HG03439 (cell line): ENCODE measurements around the gene RASGRP2.

Source experiments
- ATAC-seq: cut with Tn5 transposase; IDR thresholded peaks from one replicate; pipeline ENCODE4 v1.9.1; 2021; ENCODE audit warnings: mild to moderate bottlenecking, moderate library complexity; ENCODE audit not compliant: unreplicated experiment

Gene RASGRP2

DNA sequence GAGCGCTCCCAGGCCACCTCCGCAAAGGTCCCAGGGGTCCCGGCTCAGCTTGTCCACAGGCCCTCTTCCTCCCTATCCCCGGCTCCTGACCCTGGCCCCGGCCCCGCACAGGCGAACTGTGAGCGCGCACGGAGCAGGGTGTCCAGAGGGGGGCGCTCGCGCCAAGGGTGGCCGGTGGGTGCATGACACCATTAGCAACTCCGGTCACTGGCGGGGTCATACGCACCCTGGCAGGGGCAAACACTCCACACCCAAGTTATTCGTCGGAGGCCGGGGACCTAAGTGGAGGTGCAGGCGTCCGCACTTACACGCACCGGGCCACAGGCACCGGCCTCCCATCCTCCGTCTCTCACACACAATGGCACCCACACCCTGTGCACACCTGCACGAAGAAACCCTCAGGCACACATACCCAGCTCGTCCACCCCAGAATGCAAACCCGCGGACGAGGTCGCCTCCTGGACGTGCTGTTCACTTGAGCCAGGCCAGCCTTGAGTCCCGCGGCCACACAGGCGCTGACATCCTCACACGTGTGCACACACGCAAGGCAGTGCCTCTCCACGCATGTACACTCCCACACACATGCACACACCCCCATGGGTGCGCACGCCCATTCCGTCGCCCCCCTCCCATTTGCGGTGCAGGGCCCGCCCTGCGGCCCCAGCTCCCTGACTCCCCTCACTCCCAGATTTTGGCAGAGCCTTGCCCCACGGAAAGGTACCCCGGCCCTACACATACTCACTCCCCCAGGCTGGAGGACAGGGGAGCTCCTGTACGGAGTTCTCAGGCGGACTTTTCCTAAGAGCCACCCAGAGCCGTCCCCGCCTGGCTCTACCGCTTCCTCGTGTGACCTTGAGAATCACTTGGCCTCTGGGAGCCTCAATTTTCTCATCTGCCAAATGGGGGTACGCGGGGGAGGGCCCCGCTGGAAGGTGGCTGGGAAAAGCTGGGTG lies at the start of gene RASGRP2:
TSS of gene RASGRP2 (minus strand) at position 552 of the 953 bp plus-strand sequence. CDS start 1,276 bp downstream, outside the sequence.
- ATAC-seq, result no peak

DNA sequence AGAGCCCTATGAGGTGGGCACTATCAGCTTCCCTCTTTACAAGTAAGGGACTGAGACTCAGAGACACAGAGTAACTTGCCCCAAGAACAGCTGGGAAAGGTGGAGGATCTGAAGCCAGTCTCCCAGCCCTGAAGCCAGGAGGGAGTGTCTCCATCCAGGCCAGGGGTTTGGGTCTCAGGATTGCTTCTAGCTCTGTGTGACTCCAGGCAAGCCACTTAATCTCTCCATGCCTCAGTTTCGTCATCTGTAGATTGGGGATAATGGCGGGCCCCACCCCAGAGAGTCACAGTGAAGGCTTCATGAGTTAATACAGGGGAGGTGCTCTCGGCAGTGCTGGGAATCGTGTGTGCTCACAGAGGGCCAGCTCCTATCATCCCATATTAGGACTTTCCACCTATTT lies 48.5 kb upstream of the RASGRP2 start:
- ATAC-seq, result no peak

DNA sequence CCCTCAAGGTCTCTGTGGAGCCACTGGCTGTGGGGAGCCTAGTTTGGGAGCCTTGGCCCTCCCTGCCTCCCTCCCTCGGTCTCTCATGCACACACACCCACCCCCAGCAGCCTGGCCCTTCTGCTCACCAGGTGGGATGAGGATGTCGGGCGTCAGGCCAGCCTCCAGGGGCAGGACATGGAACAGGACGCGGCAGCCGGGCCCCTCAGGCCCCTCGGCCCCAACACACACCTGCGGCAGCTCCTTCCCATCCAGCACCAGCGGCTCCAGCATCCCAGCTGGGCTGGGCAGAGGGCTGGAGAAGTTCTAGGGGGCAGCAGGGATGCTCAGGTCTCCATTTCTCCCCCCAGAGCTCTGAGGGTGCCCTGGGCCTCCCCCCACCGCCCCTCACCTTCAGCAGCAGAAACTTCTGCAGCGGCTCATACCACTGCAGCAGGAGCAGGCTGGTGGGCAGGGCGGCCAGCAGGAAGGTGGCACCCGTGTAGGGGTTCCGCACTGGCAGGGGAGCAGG lies 47.9 kb upstream of the RASGRP2 start:
- ATAC-seq, result no peak

DNA sequence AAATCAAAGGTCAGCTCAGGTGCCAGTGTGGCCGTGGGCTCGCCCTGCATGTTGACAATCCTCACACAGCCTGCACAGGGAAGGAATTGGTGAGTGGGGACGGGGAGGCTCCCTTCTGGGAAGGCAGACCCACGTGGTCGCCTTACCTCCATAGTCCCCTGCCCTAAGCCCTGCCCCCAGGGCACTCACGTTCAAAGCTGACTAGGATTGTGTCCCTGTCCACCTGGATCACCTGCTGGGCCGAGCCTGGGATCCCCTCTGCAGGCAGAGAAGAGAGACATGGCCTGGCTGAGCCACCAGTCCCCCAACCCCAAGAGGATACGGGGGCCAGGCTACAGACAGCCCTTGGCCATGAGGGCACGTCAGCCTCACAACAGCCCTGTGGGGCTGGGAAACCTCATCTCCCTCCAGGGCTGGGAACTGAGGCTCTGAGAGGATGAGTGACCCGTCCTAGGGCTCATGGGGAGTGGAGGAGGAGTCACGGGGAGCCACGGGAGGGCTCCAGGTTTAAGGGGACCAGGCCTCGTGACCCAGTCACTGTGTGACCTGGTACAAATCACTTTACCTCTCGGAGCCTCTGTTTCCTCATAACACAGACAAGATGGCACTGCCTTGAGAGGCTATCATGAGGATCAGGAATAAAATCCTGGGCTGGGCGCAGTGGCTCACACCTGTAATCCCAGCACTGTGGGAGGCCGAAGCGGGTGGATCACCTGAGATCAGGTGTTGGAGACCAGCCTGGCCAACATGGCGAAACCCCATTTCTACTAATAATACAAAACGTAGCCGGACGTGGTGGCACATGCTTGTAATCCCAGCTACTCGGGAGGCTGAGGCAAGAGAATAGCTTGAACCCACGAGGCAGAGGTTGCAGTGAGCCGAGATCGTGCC lies 46.5 kb upstream of the RASGRP2 start:
- no peak for ATAC-seq

DNA sequence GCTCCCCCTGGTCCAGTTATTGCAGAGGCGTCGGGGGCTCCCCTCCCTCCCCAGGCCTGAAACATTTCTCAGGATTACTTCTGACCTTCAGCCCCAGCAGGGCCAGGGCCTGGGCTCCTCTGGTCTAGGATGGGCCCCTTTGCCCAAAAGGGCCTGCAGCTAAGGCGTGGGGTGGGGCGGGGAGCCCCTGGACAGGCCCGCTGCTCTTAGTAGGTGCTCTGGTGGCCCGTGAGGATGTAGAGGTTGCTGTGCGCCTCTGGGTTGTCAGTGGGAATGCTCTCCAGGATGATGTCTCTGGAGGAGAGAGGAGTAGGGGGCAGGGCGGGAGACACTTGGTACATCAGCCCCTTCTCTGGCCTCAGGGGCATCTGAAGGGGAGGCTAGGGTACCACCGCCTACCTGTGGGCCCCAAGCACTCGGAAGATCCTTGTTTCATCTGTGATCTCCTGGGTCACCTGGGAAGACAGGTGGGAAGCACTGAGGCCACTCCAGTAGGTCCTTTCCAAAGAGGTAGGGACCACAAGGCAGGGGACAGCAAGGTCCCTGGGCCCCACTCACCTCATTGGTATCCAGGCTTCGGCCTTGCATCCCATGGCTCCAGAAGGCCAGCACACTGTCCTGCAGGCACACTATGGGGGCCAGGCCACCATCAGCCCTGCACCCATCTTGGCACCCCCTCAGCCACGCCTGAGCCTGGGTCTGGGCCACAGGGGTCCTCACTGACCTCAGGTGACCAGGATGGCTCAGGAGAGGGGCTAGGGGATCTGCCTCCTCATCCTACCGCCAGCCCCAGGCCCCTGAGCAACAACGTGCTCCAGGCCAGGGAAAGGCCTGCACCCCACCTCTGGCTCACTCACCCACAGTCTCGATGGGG lies 45.6 kb upstream of the RASGRP2 start:
- ATAC-seq, result no peak

DNA sequence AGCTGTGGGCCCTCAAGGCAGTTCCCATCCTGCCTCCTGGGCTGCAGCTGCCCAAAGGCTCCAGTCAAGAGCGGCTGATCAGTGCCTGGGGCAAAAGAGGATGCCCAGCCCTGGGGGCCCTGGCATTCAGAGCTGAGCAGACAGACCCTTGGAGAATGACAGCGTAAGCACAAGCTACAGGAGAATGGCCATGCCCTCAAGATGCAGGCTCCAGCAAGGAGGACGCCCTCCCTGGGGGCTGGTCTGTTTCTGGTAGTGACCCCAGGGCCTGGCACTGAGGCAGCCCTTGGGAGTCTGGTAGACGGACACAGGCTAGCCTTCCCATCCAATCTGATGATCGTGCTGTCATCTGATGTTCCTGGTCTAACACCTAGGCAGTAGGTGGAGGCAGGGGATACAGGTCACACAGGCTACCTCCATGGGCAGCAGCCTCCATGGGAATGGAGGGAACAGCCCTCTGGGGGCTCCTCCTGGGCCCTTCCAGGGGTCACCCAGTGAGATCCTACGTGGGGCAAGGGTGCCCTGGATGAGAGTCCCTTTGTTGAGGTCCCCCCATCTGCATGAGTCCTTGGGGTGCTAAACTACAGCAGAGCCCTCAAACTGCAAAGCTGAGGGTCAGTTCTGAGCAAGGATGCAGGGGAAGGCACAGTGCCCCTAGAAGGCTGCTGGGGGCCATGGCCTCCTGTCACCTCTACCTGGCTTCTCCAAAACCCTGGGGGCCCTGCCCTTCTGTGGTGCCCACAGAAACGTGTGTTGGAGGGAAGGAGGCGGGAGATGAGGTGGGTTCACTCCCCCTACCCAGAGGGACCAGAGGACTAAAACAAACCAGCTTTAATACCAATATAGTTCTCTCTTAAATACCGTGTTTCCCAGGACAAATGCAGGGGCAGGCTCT lies 44.6 kb upstream of the RASGRP2 start:
- no peak for ATAC-seq

DNA sequence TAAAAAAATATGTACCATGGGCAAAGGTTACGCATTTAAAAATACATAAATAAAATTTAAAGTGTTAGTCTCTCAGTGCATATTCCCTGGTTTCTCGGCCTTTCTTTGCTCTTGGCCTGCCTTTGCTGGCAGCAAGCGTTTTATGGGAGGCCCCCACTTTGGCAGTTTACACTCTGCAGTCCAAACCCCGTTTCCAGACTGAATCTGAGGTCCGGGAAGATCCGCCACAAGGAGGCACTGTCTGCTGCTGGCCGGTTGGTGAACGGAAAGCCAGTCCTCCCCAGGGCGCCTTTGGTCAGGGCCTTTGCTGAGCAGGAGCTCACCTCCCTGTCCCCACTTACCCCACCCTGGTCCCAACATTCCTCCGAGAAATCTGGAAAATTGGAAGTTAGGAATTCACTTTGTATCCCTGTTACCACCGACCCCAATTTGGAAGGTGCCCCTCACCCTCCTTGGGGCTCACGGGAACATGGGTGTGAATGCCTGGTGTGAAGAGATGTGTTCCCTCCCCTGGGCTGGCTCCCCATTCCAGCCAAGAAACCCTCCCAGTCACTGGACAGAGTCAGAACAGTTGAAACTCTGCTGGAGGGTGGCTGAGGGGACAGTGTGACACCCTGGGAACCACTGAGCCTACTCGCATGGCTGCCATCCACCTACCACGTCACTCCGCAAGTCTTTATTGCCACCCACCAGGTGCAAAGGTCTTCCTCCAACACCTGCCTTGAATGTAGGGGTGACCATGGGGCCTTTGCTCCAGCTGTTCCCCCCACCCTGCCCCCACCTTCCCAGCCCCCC lies 43.8 kb upstream of the RASGRP2 start:
- no peak for ATAC-seq

DNA sequence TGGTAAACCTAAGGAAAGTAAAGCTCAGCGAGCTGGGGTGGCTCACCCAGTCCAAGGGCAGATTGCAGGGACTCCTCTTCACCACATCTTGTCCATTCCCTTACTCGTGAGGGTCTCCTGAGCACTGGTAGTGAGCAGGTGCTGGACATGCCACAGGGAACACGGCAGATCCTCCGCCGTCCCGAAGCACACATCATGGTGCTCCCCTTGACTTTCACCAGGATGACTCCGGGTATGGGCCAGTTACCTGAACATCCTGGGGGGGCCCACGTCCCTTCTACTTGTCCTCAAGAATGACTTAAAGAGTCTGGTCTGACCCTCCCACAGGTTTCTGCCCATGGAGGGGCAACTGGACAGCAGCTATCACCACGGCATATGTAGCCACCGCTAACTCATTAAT lies 42.4 kb upstream of the RASGRP2 start:
- no peak for ATAC-seq

DNA sequence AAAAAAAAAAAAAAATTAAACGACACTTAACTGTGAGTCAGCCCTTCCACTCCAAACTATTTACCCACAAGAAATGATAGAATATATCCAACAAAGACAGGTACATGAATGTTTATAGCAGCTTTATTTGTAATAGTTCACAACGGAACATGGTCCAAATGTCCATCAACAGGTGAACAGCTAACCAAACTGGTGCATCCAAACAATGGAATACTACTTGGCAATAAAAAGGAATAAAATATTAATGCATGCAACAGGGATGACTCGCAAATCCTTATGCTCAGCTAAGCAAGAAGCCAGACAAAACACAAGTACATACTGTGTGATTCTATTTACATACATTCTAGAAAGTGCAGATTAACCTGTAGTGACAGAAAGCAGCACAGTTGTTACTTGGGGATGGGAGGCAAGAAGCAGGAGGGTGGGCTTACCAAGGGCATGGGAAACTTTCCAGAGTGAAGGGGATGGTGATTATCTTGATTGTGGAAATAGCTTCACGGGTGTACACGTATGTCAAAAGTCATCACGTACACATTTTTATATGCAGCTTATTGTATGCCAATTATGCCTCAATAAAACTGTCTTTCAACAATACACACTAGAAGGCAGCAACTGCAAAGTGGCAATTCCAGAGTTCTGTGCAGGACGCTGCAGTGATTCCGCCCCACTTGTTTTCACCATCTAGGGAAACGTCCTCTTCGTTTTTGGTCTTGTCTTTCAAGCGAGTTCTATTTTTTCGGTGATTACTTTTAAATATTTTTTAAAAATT lies 41.1 kb upstream of the RASGRP2 start:
- ATAC-seq, result no peak

DNA sequence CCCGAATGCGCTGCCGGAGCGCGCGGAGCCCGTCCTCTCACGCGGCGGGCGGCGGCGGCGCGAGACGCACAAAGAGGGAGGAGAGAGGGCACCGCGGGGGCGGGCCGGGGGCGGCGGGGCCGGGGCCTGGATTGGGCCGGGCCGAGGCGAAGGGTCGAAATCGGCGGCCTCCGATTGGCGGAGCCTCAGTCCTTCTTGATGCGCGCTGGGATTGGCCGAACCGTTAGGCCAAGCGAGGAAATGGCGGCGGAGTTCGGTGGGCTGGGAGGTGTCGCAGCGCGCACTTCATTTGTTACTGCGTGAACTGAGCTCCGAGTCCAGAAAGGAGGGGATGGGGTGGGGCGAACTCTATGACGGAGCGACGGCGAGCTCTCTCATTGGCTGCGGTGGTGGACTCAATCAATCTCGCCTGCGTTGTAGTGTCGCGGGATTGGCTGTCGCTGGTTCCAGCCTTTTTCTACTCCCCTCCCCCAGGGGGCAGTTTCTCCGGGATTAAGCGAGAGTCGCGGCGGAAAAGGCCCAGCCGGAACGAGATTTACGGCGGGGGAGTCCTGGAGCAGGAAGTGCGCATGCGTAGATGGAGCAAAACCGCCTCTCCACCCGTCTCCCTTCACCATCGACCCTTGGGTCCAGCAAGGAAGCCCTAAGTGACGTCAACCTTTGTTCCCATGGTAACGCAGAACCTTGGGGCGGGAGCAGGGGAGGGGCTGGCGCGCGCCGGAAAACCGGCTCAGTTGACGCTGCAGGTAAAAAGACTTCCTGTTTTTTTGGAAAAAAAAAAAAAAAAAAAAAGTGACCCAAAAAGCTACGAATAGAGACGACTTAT lies 34.7 kb upstream of the RASGRP2 start, which contains the start of gene SF1:
TSS of gene SF1 (minus strand) at position 70 of the 826 bp plus-strand sequence. CDS start 150 bp downstream, outside the sequence.
- peak; percentile 83 for ATAC-seq

DNA sequence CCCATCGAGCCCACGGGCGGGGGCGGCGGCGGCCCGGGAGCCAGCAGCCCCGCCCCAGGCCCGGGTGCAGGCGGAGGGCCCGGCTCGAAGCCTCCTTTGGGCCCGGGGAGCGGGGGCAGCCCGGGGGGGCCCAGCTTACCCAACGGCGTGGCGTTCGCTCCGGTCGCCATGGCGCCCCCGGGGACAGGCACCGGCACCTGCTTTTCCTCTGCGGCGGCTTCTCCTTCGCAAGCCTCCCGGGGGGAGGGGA lies 34.2 kb upstream of the RASGRP2 start:
- no peak for ATAC-seq

DNA sequence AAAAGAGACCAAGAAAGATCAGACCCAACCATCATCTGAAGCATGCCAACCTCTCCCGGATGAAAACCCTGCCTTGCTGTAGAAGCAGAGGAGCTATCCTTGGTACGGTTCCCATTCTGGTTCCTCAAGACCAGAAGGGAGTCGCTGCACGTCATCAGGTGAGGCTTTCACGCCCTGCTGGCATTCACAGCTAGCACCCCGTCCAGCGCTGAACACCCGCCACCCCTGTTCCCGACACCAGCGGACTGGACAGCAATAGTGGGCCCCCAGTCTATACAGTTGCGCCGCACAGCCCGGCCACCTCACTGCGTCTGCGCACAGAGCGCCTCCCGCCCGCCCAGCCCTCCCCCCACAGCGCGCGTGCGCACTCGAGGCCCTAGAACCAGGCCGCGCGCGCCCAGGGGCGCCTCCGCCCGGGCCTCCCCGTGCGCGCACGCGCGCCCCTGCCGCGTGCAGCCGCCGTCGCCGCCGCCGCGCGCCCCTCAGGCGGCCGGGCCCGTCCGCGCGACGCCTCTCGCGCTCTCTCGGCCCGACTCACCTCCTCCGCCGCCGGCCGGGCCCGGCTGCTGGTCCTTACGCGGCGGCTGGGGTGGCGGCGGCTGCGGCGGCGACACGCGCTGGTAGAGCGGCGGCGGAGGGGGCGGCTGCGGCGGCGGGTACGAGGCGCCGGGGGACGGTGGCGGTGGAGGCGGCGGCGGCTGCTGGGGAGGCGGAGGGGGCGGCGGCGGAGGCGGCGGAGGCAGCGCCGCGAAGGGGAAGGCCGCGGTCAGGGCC lies 33.7 kb upstream of the RASGRP2 start:
- peak; percentile 15 for ATAC-seq

DNA sequence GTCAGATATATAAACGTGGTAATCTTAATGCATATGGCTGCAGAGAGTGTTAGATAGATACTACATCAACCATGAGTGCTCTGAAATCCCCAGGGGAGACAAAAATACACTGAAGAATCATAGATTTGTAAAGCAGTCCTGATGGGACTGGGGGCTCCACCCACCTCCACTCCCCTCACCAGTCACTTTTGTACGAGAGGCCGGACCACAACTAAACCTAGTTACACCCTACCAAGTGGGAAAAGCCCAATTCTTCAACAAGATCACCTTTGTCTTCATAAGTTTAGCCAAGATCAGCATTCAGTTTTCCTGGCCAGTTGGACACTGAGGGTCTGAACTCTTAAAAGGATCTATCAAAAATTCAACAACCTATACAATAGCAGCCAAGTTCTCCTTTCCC lies 32.9 kb upstream of the RASGRP2 start:
- ATAC-seq, result no peak

DNA sequence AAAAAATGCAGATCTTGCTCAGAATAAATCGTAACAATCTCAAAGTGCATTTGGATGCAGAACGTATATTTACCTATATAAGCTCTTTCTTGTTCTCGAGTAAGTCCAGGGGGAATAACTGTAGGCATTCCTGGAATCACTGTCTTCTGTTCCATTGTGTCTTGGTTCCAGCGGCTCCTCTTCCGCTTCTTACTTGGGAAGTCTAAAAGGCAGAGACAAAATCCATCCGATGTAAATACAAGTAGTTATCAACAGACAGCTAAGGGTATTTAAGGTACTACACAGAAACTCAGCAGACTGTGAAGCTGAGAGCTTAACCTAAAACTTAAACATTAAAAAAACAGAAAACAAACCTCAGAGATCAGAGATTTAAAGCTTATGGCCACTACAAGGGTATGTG lies 32.5 kb upstream of the RASGRP2 start:
- ATAC-seq, result no peak

DNA sequence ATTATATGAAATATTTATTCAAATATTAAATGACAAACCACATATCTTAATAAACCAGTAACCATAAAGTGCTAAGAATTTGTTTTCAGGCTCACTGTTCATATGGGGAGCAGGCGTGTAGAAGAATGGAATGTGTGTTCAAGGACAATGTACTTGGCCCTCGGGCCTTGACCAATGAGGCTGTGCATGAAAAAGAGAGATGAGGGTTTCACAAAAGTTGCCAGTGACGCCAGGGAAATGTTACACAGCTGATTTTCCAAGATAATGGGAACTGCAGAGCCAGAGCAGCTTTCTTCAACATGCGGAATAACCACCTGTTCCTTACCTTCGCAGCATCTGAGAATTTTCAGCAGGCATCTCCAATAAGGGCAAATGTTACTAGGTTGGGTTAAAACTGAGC lies 30.2 kb upstream of the RASGRP2 start:
- no peak for ATAC-seq

DNA sequence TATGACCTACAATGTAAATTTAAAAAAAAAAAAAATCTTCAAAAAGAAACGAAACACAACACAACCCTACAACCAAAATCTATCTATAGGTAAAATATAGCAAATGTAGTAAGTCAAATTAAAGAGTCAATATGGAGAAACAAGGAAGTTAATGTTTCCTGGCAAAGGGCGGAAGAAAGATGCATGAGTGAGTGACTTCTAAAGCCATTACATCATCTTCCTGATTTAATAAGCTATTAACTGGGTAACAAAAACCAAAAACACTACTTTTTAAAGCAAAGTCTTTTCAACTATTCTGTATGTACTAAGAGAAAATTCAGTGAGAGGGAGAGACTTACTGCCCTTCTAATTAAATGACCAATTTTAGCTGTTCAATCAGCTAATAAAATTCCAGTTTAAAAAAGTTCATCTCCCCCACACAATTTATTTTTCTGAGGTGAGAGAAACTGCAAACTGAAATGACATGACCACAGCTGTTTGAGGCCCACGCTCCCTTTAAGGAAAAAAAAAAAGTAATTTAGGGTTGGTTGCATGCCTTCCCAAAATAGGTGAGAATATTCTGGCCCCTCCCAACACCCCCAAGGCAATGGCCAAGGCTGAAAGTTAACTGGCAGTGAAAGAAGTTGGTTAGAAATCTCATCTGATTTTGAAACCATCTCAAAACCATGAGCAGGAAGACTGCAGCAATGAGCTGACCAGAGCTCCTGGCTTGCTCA lies 28.5 kb upstream of the RASGRP2 start:
- no peak for ATAC-seq
